Ectodermal cell (in vitro differentiated cells): Measurements from ENCODE around the gene SMIM10L1. TPM values are rescaled to one million over a fixed set of nuclear protein-coding genes. Genes with fewer than 3 reads are reported as not detected.

Experiments
- H3K27ac ChIP-seq: 2 replicates; pipeline ENCODE4 v1.7.0; 2013; ENCODE audit warnings: mild to moderate bottlenecking, low read depth, low read length; ENCODE audit not compliant: insufficient read depth, poor library complexity, severe bottlenecking
- H3K27me3 ChIP-seq: 2 replicates; pipeline ENCODE4 v1.7.0; 2013; ENCODE audit warnings: mild to moderate bottlenecking, low read length; ENCODE audit not compliant: insufficient read depth, control insufficient read depth, poor library complexity, severe bottlenecking
- H3K36me3 ChIP-seq: one replicate; pipeline ENCODE4 v1.7.0; 2013; ENCODE audit warnings: low read length; ENCODE audit not compliant: control insufficient read depth, insufficient read depth
- H3K4me1 ChIP-seq: one replicate; pipeline ENCODE4 v1.7.0; 2013; ENCODE audit warnings: low read length; ENCODE audit not compliant: control insufficient read depth, insufficient read depth
- H3K4me3 ChIP-seq: 2 replicates; pipeline ENCODE4 v1.7.0; 2013; ENCODE audit warnings: low read depth, low read length, control low read depth; ENCODE audit not compliant: insufficient read depth
- H3K9me3 ChIP-seq: 2 replicates; pipeline ENCODE4 v1.7.0; 2013; ENCODE audit warnings: mild to moderate bottlenecking, low read length, moderate library complexity; ENCODE audit not compliant: control insufficient read depth
- WGBS, 2 experiments: methylation state at CpG; one replicate each; pipeline ENCODE4 v1.1.7; 2013; ENCODE audit warnings: missing lambda C conversion rate in 2 of 2; 5-methylcytosine and 5-hydroxymethylcytosine counted together
- polyA plus RNA-seq, 4 experiments: library from polyadenylated mRNA; stranded (reverse); fragments of 50-300 nt; gene quantifications; one replicate each; pipeline ENCODE4 v1.2.3, GENCODE V29; 2013

Gene SMIM10L1
- polyA plus RNA-seq (2013, experiment 1 of 4): 16.3 TPM
- polyA plus RNA-seq (2013, experiment 2 of 4): 16.0 TPM
- polyA plus RNA-seq (2013, experiment 3 of 4): 12.4 TPM
- polyA plus RNA-seq (2013, experiment 4 of 4): 12.6 TPM

DNA sequence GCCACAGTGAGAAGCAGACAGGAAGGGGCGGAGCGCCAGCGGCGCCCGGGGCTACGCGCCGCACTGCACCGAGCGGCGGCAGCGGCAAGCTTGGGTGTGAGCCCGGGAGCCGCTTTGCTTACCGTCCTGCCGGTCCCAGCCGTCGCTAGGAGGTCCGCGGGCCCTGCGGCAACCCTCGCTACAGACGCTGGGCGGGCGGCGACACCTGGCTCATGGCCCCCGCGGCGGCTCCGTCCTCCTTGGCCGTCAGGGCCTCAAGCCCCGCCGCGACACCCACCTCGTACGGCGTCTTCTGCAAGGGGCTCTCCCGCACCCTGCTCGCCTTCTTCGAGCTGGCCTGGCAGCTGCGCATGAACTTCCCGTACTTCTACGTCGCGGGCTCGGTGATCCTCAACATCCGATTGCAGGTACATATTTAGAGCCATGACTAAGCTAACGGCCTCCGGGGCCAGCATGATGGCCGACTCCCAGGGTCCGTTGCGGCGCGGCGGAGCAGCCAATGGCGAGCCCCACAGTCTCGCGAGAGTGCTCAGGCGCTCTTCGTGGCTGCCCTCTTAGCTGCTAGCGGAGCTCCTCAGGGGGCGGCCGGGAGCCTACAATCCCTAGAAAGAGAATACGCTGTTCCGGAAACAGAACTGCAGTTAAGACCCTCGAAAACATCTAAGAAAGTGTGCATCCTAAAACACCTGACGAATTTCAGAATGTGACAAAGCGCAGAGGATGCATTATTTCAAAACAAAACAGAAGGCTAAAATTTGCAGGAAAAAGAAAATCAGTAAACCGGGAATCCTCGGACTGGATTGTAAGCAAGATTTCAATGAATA lies at the start of gene SMIM10L1:
Gene SMIM10L1 (plus strand): TSS at position 50 of the 824 bp plus-strand sequence. CDS start 163 bp downstream, at position 213.
- no peaks in the 10 kb centered on the region for H3K4me1 ChIP-seq
- WGBS, 2 experiments: 0% methylated on average over 70 of the region's 70 CpGs
- H3K4me3 ChIP-seq: peak within 1 kb of the TSS; percentile 80
- H3K36me3 ChIP-seq: no peaks in the 10 kb centered on the region
- peak within 1 kb of the TSS; percentile 91 for H3K27ac ChIP-seq
- H3K9me3 ChIP-seq: no peaks in the 10 kb centered on the region
- H3K27me3 ChIP-seq: no peaks in the 10 kb centered on the region

DNA sequence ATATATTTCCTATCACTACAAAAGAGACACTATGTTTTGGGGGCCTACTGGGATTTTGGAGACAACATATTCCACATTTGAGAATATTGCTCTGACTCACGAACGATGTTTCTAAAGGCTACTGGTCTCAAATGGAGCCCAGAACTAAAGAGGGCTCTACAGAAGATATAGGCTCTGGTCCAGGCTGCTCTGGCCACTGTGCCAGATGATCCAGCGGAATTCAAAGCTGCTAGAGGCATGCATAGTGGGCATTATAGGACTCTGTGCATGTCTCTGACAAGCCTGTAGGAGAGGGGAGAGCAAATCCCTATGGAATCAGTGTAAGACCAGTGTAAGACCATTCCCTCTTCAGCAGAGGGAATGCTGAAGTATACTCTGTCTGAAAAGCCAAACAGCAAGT lies 40.6 kb upstream of the SMIM10L1 start:
- Histone ChIP-seq H3K27me3 (no peaks in the 10 kb centered on the region), H3K4me1 (no peaks in the 10 kb centered on the region), H3K9me3 (no peaks in the 10 kb centered on the region), H3K27ac (no peak overlapping the region), H3K36me3 (no peaks in the 10 kb centered on the region), H3K4me3 (no peak overlapping the region)
- 93 to 97% methylated on average over 3 of the region's 3 CpGs for WGBS, 2 experiments

DNA sequence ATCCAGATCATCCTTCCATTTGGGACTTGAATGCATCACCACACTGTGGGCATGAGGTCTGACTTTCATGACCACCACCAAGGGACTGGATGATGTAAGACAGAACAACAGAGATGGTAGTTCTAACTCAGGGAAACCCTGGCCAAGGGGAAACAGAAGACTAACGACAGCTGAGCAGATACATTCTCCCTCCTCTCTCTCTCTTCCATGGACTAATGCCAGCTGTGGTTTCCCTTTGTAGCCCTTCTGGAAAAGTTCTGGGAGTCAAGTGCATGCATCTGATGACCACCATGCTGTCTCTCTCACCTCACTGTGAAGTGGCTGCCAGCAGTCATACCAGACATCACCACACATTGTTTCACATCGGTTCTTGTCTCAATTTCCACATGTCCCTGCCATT lies 40.0 kb upstream of the SMIM10L1 start:
- no peaks in the 10 kb centered on the region for H3K36me3 ChIP-seq
- H3K27ac ChIP-seq: no peak overlapping the region
- H3K4me3 ChIP-seq: no peak overlapping the region
- H3K9me3 ChIP-seq: no peaks in the 10 kb centered on the region
- H3K4me1 ChIP-seq: no peaks in the 10 kb centered on the region
- H3K27me3 ChIP-seq: no peaks in the 10 kb centered on the region
- 0% methylated on average over 1 of the region's 2 CpGs for WGBS, 2 experiments

DNA sequence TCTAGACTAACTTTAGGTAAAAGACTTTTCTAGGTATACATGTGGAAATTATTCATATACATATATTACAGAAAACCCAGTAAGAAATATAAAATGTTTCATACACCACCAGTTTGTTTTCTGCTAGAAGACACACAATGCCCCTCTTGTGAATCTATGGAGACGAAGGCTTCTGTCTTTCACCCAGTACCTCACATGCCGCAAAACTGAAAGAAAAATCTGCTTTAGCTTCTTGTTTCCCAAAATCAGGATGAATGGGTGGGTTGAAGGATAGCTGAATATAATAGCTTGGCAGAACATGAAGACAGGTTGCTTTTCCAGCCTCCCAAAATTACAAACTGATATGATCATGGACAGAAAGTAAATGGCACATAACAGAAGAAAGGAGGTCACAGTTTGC lies 37.8 kb upstream of the SMIM10L1 start:
- WGBS, 2 experiments: 96 to 97% methylated on average over 2 of the region's 2 CpGs
- H3K4me3 ChIP-seq: no peak overlapping the region
- no peaks in the 10 kb centered on the region for H3K4me1 ChIP-seq
- H3K36me3 ChIP-seq: no peaks in the 10 kb centered on the region
- no peaks in the 10 kb centered on the region for H3K27me3 ChIP-seq
- no peak overlapping the region for H3K27ac ChIP-seq
- no peaks in the 10 kb centered on the region for H3K9me3 ChIP-seq

DNA sequence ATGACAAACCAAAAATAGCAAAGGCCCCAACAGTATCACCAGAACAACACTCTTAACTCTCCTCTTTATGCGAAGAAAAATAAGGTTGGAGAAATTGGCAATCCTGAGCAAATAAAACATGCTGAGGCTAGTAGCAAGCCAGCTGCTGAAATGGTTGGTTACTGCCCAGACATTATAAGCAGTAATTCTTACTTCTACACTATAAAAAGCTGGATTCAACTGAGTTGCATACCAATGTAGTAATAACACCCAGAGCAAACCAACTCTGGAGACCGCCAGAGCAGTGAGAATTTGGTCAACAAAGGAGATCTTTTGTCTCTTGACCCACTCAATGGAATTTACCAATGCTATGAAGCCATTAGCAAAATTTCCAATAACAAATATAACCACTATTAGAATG lies 37.2 kb upstream of the SMIM10L1 start:
- Histone ChIP-seq H3K4me1 (no peaks in the 10 kb centered on the region), H3K36me3 (no peaks in the 10 kb centered on the region), H3K27me3 (no peaks in the 10 kb centered on the region), H3K4me3 (no peak overlapping the region), H3K9me3 (no peaks in the 10 kb centered on the region), H3K27ac (no peak overlapping the region)
- 87 to 91% methylated on average over 2 of the region's 2 CpGs for WGBS, 2 experiments

DNA sequence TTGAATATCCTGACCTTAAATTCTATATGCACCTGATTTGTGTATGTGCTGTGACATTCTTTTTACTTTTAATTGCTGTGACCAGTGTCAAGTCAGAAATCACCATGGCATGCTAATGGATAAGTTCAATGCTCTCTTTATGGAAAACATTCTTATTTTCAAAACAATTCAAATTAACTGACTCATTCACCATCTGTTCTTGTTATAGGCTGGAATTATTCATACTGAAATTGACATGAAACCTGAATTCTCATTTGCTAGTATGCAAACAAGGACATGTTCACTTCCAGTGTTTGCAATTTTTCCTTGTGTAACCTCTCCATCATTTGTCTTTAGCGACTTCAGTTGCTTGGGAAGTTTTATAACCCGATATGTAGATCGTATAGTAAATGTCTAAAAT lies 36.7 kb upstream of the SMIM10L1 start, which contains the start of gene TAS2R30:
Gene TAS2R30 (minus strand): TSS at position 340 of the 400 bp plus-strand sequence. CDS start 400 bp downstream, outside the sequence.
- Histone ChIP-seq H3K36me3 (no peaks in the 10 kb centered on the region), H3K4me3 (no peak within 1 kb of the TSS), H3K9me3 (no peaks in the 10 kb centered on the region), H3K27me3 (no peaks in the 10 kb centered on the region), H3K27ac (no peak within 1 kb of the TSS), H3K4me1 (no peaks in the 10 kb centered on the region)
- 0% methylated on average over 1 of the region's 3 CpGs; no CpG with 5 or more reads in 1 of the 2 experiments for WGBS, 2 experiments

DNA sequence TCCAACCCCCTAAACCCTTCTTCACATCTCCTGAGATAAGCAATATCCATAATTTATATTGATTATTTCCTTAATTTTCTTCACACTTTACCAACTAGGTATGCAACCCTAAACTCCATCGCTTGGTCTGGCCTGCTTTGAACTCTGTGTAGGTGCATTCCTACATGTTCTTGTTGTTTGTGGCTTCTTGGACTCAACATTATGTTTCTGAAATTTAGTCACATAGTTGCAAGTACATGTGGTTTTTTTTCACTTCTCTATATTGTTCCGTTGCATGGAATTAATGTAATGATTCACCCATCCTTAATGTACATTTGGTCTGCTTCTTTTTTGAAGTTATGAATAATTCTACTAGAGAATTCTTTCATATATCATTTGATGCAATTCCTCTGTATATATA lies 34.9 kb upstream of the SMIM10L1 start:
- Histone ChIP-seq H3K27ac (no peak overlapping the region), H3K4me1 (no peaks in the 10 kb centered on the region), H3K36me3 (no peaks in the 10 kb centered on the region), H3K9me3 (no peaks in the 10 kb centered on the region), H3K27me3 (no peaks in the 10 kb centered on the region), H3K4me3 (no peak overlapping the region)
- 0% methylated on average over 1 of the region's 2 CpGs; no CpG with 5 or more reads in 1 of the 2 experiments for WGBS, 2 experiments

DNA sequence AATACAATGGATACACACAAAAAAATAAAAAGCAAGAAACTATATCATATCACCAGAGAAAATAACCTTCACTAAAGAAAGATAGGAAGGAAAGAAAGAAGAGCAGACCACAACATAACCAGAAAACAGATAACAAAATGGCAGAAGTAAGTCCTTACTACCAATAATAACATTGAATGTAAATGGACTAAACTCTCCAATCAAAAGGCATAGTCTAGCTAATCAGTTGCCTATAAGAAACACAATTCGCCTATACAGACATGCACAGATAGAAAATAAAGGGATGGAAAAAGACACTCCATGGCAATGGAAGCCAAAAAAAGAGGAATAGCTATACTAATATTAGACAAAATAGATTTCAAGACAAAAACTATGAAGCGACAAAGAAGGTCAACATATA lies 27.6 kb upstream of the SMIM10L1 start:
- no peaks in the 10 kb centered on the region for H3K27me3 ChIP-seq
- H3K4me3 ChIP-seq: no peak overlapping the region
- no peaks in the 10 kb centered on the region for H3K4me1 ChIP-seq
- no peak overlapping the region for H3K27ac ChIP-seq
- H3K9me3 ChIP-seq: peaks cover 4% of the 10 kb centered on the region
- H3K36me3 ChIP-seq: no peaks in the 10 kb centered on the region
- 100% methylated on average over 1 of the region's 2 CpGs; no CpG with 5 or more reads in 1 of the 2 experiments for WGBS, 2 experiments

DNA sequence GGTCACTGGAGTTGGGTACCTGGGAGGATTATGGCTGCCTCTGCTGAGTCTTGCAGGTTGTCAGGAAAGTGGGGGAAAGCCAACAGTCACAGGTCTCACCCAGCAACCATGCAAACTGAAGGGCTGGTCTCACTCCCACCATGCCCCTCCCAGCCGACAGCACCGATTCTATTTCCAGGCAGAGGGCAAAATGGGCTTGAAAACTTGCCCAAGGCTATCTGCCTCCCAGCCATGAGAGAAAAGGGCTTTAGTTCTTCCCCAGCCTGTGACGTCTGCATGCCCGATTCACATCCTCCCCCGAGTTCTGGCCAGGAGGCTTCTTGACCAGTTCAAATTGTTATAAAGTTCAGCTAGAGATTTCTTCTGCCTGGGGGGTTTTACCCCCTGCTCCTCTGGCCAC lies 26.7 kb upstream of the SMIM10L1 start:
- H3K27me3 ChIP-seq: no peaks in the 10 kb centered on the region
- 75 to 77% methylated on average over 5 of the region's 5 CpGs for WGBS, 2 experiments

DNA sequence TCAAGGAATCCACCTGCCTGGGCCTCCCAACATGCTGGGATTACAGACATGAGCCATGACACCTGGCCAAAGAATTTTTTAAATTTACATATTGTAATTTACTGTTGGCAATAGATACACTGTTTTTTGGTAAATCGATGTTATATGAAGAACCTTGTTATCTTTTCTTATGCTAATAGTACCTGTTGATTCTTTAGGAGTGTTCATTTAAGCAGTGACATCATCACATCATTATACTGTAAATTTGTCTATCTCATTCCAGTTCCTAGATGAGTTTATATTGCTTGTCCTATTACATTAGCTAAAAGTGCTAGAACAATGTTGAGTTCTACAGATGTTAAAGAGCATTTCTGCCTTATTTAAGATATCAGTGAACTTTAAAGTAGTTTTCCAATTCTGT lies 23.6 kb upstream of the SMIM10L1 start:
- no peak overlapping the region for H3K4me3 ChIP-seq
- H3K27ac ChIP-seq: no peak overlapping the region
- H3K36me3 ChIP-seq: peaks cover 6% of the 10 kb centered on the region
- H3K4me1 ChIP-seq: no peaks in the 10 kb centered on the region
- WGBS, 2 experiments: no CpG with 5 or more reads among the region's 1 CpG
- H3K27me3 ChIP-seq: no peaks in the 10 kb centered on the region
- no peaks in the 10 kb centered on the region for H3K9me3 ChIP-seq

More for the DNA sequence above, 26.7 kb upstream of the SMIM10L1 start:
- no peak overlapping the region for H3K4me3 ChIP-seq
- no peaks in the 10 kb centered on the region for H3K4me1 ChIP-seq
- H3K27ac ChIP-seq: no peak overlapping the region
- peaks cover 4% of the 10 kb centered on the region for H3K9me3 ChIP-seq
- no peaks in the 10 kb centered on the region for H3K36me3 ChIP-seq
